Measurements from ENCODE around the gene HTN1.
"Not testable (repeated sequence)": the region's sequence is repeated elsewhere in the genome, so short reads cannot be mapped to it uniquely, and the experiment has no call there.

DNA sequence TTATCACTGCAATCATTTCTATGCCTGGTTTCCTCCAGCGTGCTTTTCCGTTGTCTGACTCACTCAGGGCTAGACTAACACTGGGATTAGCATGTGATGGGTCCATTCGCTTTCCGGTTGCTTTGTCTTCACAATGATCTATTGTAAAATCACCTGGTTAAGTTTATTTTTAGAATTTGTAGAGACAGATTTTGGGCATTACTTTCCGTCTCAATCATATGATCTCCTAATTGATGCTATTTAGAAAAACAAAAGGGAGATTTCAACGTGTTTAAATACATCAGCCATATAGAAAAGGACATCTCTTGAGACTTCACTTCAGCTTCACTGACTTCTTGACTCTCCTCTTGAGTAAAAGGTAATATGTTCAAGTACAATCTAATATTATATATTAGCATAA, at the start of gene HTN1:
- TF ChIP-seq POLR2A (IDR thresholded peaks at IDR 0.05), result not testable (repeated sequence)
- TF ChIP-seq, protein P1, sequence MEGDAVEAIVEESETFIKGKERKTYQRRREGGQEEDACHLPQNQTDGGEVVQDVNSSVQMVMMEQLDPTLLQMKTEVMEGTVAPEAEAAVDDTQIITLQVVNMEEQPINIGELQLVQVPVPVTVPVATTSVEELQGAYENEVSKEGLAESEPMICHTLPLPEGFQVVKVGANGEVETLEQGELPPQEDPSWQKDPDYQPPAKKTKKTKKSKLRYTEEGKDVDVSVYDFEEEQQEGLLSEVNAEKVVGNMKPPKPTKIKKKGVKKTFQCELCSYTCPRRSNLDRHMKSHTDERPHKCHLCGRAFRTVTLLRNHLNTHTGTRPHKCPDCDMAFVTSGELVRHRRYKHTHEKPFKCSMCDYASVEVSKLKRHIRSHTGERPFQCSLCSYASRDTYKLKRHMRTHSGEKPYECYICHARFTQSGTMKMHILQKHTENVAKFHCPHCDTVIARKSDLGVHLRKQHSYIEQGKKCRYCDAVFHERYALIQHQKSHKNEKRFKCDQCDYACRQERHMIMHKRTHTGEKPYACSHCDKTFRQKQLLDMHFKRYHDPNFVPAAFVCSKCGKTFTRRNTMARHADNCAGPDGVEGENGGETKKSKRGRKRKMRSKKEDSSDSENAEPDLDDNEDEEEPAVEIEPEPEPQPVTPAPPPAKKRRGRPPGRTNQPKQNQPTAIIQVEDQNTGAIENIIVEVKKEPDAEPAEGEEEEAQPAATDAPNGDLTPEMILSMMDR (IDR thresholded peaks at IDR 0.05), result not testable (repeated sequence)
